Retinal pigment epithelial cell (primary cell): ENCODE results near the gene PPFIBP1.

Source experiments
- DNase-seq: peaks from one replicate; pipeline ENCODE4 v3.0.0-alpha.2; 2010; ENCODE audit warnings: low read depth
- H3K4me3 ChIP-seq: 2 replicates; pipeline ENCODE4 v1.5.1; 2011; ENCODE audit warnings: mild to moderate bottlenecking, low read length, control low read depth, moderate library complexity
- CTCF ChIP-seq: conservative IDR thresholded peaks from 2 replicates; pipeline ENCODE4 v1.5.1; 2011; ENCODE audit warnings: low read depth, low read length, control low read depth, inconsistent platforms

Gene PPFIBP1

DNA sequence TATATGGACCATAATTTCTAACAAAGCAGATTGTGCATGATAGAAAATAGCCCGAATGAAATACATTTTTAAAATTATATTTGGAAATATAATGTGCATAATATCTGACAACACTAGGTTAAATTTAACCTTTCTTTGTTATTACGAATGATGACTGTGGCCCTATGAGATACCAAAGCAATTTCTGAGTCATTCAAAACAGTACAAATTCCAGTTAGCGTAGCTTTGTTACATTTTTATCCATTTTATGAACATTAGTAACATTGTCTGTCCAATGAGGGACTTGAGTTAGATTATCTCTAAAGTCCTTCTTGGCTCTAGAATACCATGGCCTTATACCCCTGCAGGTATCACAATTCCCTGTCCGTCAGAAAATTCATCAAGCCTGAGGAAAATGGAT, 133.3 kb downstream of the PPFIBP1 start:
- no peak overlapping the region for H3K4me3 ChIP-seq
- TF ChIP-seq CTCF, result no peak
- DNase-seq, result no peak

- no peak for TF ChIP-seq CTCF
- no peak for DNase-seq
Observed at GRCh38 chr12:27665704-27666103, 141.7 kb downstream of the PPFIBP1 start.

DNA sequence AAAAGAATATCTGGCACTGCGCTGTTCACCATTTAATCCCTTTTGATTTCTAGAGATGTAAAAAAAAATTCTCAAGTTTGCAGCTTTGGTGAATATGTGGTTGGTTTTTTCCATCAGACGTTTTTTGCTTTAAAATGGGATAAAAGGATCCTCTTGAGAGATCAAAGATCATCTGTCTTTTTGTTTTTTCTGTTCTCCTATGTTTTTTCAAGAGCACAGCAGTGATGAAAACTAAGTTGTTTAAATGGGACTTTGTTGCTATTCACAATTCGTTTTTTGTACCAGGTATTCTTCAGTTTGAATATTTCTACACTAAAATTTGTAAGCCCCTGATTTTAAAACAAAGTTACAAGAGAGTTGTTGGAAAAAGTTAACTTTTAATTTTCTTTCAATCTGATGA, 142.5 kb downstream of the PPFIBP1 start:
- no peak for TF ChIP-seq CTCF
- H3K4me3 ChIP-seq, result no peak overlapping the region
- no peak for DNase-seq

More at GRCh38 chr12:27665704-27666103, 141.7 kb downstream of the PPFIBP1 start:
- no peak overlapping the region for H3K4me3 ChIP-seq

GRCh38 chr12:27667540-27667939, 143.5 kb downstream of the PPFIBP1 start:
- DNase-seq, result no peak
- no peak for TF ChIP-seq CTCF
- H3K4me3 ChIP-seq, result no peak overlapping the region

GRCh38 chr12:27672051-27672450, 148.0 kb downstream of the PPFIBP1 start:
- H3K4me3 ChIP-seq, result no peak overlapping the region
- no peak for DNase-seq
- no peak for TF ChIP-seq CTCF

- no peak for DNase-seq
- H3K4me3 ChIP-seq, result no peak overlapping the region
- TF ChIP-seq CTCF, result no peak
Observed at GRCh38 chr12:27672643-27673042, 148.6 kb downstream of the PPFIBP1 start.

- TF ChIP-seq CTCF, result no peak
- no peak overlapping the region for H3K4me3 ChIP-seq
- DNase-seq, result no peak
Observed at GRCh38 chr12:27673101-27673718, 149.2 kb downstream of the PPFIBP1 start.
